HL-60/S4 (cell line): ENCODE results near the gene RANGAP1.

Experiments
- in situ Hi-C: fragments of 300-500 bp; cut with MboI; formaldehyde crosslinking; loops from 2 replicates; pipeline ENCODE4 v1.14.3; 2022; ENCODE audit warnings: low sequenced_read_pairs

RANGAP1 gene

DNA sequence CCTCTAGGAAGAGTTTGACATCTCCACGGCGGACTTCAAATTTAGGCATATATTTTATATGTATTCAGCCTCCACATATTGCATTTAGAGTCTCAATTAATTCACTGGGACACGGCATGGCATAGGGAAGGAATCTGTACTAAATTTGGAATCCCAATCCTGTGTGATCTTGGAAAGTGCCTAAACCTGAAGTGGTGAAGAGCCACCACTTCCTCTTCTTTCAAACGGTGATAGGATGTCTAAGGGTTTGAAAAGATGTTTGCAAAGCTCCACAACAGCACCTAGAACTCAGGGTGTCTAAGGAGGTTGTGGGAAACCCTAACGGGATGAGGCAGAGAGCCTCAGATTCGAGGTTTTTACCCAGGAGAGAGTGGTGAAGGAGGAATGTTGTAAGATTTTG lies 81.9 kb downstream of the RANGAP1 start:
- in situ Hi-C loops = no loop called here

- in situ Hi-C loops = no loop called here
Measured at GRCh38 chr22:41203118-41203517, 82.9 kb downstream of the RANGAP1 start.

DNA sequence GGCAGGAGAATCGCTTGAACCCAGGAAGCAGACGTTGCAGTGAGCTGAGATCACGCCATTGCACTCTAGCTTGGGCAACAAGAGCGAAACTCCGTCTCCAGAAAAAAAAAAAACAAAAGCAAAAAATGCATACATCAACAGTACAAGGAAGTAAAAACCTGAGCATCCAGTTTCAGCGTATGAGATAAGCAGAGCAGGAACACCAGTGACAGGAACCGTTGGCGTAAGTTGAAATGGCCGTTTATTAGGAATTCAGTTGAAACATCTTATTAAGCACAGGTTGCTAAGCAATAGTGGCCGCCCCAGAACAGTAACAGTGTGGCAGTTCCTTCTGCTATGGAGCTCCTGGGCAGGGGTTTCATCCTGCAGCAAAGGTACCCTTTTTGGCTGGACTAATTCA lies 84.8 kb downstream of the RANGAP1 start:
- in situ Hi-C loops = no loop called here

DNA sequence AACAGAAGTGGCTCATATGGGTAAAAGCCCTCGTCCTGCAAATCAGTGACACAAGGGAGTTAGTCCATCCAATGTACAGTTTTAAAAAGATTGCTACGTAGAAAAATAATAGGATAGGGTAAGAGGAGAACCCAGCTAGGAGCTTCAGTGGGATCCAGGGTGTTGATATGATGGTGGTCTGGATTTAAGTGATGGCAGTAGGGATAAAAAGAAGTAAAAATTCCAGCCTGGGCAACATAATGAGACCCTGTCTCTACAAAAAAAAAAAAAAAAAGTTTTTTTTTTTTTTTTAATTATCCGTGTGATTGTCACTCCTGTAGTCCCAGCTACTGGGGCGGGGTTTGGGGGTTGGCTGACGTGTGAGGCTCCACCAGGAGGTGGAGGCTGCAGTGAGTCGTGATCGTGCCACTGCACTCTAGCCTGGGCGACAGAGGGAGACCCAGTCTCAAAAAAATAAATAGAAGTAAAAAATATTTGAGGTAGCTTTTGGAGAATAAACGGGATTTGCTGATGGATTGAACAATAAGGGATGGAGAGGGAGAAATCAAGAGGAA lies 87.9 kb downstream of the RANGAP1 start:
- in situ Hi-C loops = no loop called here

DNA sequence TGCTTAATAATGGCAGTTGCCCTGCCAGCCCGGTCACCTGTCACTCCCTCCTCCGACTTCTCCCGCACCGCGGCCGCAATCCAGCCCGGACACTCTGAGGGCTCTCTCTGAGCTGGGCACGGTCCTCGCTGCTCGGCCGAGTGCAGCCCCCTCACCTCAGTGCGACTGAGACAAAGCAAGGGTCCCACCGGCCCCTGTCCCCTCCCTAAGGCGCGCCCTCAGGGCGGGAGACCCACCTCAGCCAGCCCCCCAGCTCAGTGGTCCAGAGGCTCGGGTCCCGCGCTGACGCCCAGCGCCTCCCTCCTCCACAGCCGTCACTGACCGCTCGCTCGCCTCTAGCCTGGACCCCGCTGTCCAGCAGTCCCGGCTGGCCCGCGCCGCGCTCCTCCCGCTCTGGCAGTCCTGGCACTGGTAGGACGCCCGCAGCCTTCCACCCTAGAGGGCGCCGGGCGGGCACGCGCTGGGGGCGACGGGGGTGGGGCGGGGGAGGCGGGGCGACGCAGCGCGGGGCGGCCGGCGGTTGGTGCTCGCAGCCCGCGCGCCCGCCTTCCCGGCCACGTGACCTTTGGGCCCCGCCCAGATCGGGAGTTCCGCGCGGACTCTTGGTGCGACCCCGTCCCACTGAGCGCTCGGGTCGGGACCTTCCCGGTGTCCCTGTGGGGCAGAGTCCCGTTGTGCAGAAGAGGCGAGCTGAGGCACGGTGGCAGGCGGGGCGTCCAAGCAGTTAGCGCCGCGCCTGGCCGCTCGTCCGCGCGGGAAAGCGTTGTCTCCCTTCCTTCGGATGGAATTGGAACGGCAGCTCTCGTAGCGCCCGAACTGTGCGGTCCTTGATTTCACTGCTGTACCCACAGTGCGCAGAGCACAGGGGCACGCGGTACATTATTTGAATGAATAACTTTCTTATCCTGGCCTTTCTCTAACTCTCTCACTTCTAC lies 88.7 kb downstream of the RANGAP1 start:
- in situ Hi-C loops = no loop called here
